ENCODE measurements around the gene PCSK7. TPM values are rescaled to one million over a fixed set of nuclear protein-coding genes. Genes with fewer than 3 reads are reported as not detected.
"Not testable (repeated sequence)": the region's sequence is repeated elsewhere in the genome, so short reads cannot be mapped to it uniquely, and the experiment has no call there.

PCSK7 gene, protein sequence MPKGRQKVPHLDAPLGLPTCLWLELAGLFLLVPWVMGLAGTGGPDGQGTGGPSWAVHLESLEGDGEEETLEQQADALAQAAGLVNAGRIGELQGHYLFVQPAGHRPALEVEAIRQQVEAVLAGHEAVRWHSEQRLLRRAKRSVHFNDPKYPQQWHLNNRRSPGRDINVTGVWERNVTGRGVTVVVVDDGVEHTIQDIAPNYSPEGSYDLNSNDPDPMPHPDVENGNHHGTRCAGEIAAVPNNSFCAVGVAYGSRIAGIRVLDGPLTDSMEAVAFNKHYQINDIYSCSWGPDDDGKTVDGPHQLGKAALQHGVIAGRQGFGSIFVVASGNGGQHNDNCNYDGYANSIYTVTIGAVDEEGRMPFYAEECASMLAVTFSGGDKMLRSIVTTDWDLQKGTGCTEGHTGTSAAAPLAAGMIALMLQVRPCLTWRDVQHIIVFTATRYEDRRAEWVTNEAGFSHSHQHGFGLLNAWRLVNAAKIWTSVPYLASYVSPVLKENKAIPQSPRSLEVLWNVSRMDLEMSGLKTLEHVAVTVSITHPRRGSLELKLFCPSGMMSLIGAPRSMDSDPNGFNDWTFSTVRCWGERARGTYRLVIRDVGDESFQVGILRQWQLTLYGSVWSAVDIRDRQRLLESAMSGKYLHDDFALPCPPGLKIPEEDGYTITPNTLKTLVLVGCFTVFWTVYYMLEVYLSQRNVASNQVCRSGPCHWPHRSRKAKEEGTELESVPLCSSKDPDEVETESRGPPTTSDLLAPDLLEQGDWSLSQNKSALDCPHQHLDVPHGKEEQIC
- 68.1 TPM for total RNA-seq
- long read RNA-seq, full-length matches to known transcripts = 33 of 246 reads
- long read RNA-seq, partial matches to known transcripts = 53 of 246 reads
- long read RNA-seq, other reads (novel, unspliced or antisense) = 160 of 246 reads

DNA sequence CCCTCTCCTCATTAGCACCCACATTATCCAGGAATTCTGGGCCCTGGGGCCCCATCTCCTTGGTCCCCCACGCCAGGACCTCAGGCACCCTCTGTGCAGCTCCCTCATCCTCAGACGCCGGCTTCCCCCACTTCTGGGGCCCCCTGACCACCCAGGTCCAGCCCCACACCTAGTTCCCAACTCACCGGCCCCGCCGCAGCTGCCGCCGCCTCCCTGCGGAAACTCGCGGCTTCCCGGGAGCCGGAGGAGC lies at the start of gene PCSK7:
Gene PCSK7 (minus strand): TSS at position 232 of the 250 bp plus-strand sequence. CDS start 2,229 bp downstream, outside the sequence.
- peak; percentile 95 for DNase-seq (ENCODE audit: low spot score)

DNA sequence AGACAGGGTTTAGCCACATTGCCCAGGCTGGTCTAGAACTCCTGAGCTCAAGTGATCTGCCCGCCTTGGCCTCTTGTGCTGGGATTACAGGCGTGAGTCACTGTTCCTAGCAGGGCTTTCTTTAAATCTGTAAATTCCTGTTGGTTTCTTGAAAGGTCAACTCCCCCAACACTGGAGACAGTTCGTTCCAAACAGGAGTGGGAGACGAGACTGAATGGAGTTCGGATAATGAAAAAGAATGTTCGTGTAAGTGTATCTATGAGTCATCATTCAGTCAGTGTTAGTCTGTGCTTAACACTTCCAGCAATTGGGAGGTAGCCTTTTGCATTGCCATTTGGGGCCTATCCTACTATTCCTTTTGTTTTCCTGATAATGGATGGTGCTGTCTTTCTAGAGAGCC lies 49.3 kb upstream of the PCSK7 start:
- DNase-seq (ENCODE audit: low spot score) = no peak

DNA sequence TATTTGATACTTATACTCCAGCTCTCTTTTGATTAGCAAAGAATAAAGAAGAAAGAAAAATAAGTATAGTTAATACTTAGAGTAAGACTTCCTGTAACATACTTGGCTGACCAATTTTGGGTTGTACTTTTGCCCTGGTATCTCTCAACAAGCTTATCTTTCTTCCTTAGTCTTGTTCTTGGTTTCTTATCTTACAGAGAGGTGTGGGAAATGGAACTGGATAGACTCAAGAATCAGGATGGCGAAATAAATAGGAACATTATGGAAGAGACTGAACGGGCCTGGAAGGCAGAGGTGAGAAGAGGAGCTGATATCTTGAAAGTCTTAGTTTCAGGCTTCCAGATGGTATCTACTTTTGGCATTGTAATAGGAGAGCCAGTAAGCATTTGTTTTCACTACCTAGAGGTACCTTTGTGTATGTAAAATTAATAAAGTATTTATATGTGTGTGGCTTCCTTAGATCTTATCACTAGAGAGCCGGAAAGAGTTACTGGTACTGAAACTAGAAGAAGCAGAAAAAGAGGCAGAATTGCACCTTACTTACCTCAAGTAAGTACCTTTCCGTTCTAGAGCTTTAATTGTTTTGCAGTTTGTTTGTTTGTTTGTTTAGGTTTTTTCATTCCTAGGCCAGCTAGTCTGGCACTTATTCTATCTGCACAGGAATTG lies 48.0 kb upstream of the PCSK7 start:
- DNase-seq (ENCODE audit: low spot score) = no peak

DNA sequence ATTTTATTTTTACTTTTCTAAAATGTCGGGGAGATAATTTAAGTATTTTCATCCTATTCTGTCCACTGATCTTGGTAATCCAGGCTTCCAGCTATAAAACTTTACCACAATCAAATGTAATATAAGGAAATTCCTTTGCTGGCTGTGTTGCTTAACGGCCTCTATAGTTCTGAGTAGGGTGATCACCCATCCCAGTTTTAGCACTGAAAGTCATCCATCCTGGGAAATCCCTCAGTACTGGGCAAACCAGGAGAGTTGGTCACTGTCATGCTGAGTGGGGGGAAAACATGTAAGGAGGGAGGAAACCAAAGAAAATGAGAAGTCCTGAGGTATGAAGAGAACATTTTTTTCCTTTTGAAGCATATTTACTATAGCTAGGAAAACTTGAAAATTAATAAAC lies 46.5 kb upstream of the PCSK7 start:
- no peak for DNase-seq (ENCODE audit: low spot score)

DNA sequence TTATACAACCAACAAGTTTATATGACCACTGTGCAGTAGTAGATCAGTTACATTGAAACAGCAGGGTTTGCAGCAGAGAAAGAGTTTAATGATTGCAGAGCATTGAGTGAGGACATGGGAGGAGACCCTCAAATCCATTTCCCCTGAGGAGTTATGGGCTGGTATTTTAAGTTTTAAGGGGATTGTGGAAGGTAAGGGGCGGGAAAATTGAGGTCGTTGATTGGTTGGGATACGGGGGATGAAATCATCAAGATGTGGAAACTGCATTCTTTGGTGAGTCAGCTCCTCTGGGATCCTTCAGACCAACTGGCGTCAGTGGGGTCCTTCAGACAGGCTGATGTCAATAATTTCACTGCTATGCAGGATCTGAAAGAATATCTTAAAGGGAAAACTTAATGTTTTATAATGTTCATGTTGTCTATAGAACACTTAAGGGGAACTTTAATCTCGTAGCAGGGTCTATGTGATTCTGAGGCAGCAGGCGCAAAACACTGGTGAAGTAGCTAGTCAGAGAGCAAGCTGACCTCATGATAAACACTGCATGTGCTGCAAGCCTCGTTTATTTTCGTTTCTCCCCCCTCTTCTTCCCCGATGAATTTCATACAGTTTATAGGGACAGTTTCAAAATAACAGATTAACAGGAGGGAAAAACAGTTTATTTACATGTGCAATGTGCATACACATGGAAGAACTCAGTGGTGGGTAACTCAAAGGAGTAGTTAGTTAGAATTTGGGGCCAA lies 41.8 kb upstream of the PCSK7 start:
- no peak for DNase-seq (ENCODE audit: low spot score)

DNA sequence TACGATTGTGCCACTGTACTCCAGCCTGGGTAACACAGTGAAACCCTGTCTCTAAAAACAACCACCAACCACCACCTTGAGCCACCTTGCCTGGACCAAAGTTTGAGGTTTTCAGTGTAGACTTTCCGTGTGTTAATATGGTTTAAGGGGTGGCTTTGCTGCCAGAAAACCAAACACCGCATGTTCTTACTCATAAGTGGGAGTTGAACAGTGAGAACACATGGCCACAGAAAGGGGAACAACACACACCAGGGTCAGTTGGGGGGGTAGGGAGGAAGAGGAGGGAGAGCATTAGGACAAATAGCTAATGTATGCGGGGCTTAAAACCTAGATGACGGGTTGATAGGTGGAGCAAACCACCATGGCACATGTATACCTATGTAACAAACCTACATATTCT lies 40.3 kb upstream of the PCSK7 start:
- not testable (repeated sequence) for DNase-seq (ENCODE audit: low spot score)

DNA sequence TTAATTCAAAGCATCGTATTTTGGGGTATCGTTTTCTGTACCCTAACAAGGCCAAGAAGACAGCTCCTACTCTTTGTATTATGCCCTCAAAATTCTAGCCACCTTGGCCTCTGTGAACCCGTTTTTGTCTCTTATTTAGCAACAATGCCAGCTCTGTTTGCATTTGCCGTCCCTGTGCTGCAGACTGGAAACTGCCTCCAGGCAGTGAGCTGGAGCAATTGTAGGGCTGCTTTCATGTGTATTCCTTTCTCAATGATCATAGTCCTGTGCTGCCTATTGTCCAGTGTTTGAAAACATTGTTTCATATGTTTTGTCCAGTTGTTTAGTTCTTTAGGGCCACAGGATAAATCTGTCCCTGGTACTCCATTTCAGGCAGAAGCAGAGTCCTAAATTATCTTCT lies 39.3 kb upstream of the PCSK7 start:
- DNase-seq (ENCODE audit: low spot score) = no peak

DNA sequence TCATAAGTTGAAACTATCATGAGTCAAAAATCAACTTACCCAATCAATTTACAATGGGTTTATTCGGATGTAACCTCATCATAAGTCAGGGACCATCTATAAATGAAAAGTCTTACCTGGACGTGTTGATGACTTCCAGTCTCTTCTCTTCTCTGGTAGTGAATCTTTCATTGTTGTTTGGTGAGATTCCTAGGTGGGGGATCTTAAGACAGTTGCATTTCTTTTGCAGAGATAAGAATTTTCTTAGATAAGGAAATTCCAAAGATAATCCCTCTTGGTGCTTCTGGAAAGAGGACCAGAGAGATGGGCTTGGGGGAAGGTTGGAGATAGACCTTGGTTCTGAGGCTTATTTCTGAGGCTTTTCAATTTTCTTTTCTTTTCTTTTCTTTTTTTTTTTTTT lies 38.0 kb upstream of the PCSK7 start:
- DNase-seq (ENCODE audit: low spot score) = no peak

DNA sequence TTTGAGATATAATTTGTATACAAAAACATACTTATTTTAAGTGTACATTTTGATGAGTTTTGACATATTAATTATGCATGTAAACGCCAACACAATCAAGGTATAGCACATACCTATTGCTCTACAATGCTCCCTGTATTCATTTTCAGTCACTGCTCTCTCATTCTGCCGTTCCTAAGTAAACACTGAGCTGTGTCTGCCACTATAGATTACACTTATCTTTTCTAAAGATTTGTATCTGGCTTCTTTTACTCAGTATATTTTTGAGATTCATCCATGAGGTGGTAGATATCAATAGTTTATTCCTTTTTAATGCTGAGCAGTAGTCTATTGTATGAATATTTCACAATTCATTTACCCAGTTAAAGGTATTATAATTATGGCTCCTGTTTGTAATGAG lies 33.9 kb upstream of the PCSK7 start:
- no peak for DNase-seq (ENCODE audit: low spot score)

DNA sequence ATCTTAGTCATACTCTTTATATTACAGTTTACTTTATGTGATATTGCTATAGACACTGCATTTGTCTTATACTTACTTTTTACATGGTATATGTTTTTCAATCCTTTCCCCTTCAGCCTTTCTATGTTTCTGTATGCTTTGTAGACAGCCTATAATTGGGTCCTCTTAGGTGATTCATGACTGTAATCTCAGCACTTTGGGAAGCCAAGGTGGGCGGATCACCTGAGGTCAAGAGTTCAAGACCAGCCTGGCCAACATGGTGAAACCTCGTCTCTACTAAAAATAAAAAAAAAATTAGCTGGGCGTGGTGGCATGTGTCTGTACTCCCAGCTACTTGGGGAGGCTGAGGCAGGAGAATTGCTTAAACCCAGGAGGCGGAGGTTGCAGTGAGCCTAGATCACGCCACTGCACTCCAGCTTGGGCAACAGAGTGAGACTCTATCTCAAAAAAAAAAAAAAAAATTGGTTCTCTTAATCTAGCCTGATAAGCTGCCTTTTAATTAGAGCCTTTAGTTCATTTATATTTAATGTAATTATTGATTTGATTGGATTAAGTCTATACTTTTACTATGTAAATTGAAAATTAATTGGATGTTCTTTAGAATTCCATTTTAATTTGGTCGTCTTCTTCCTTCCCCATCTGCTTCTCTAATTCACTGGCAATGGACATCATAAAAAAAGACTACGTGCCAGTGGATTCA lies 32.9 kb upstream of the PCSK7 start:
- DNase-seq (ENCODE audit: low spot score) = not testable (repeated sequence)

DNA sequence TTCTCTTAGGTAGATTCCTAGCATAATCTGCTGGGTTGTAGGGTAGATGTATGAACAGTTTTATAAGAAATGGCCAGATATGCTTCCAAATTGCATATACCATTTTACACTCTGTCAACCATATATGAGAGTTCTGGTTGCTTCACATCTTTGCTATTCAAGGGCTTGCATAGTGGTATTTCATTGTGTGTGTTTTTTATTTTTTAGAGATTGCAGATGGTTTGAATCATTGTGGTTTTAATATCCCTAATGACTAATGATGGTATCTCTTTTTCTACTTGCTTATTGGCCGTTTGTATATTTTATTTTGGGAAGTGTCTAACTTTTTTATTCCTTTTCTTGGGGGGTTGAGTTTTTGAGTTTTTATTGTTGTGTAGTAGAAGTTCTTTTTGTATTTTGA lies 27.5 kb upstream of the PCSK7 start:
- no peak for DNase-seq (ENCODE audit: low spot score)

DNA sequence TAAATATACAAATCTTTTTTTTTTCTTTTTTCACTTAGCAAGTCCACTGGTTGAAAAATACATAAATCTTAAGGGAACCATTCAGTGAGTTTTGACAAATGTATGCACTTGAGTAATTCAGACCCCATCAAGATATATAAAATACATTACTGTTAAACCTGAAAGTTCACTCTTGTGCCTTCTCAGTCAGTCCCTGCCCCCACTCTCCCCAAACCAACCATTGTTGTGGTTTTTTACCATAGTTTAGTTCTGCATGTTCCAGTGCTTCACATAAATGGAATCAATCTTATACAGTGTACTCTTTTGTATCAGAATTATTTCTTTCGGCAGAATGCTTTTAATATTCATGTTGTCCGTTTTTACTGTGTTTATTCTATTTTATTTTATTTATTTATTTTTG lies 26.7 kb upstream of the PCSK7 start:
- DNase-seq (ENCODE audit: low spot score) = no peak

DNA sequence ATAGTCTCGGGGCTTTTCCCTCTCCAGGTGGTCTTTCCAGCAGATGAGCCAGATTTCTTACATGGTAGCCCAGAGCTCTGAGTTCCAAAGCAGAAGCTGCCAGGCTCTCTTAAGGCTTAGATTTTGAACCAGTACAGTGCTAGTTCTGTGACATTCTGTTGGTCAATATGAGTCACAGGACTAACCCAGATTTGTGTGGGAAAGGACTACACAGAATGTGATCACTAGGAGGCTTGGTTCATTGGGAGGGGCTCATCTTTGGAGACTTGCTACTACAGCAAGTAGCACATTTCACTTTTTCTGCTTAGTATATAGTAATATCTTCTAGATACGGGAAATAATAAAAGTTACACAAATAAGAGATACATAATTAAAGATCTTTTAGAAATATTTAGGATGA lies 24.7 kb upstream of the PCSK7 start:
- no peak for DNase-seq (ENCODE audit: low spot score)

DNA sequence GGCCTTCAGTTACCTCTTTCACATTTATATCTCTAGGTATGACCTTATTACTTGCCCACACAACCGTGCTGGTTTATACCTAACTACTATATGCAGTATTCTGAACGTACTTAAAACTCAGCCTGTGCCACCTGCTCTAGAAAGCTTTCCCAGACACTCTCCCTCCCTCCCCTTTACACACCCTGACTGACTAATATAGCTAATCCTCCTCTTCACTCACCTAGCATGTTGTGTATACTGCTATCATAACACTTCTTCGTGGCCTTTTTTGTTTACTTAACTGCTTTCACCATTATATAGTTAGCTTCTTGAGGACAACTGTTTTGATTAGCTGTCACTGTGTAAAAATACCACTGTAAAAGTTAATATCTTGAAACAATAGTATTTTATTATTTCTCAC lies 24.1 kb upstream of the PCSK7 start:
- no peak for DNase-seq (ENCODE audit: low spot score)

DNA sequence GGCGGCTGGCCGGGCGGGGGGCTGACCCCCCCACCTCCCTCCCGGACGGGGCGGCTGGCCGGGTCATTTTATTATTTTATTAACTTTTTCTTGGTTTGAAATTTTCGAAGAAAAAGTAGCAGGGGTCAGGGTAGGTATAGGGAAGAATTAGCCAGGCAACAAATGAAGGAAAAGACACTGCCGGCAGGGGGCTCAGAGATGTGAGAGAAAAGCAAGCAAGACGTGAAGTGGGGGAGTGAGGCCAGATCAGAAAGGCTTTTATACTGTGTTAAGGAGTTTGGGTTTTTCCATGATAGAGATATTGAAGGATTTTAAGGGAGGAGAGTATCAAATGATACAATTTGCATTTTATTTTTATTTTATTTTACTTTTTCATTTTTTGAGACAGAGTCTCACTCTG lies 19.6 kb upstream of the PCSK7 start:
- DNase-seq (ENCODE audit: low spot score) = no peak

DNA sequence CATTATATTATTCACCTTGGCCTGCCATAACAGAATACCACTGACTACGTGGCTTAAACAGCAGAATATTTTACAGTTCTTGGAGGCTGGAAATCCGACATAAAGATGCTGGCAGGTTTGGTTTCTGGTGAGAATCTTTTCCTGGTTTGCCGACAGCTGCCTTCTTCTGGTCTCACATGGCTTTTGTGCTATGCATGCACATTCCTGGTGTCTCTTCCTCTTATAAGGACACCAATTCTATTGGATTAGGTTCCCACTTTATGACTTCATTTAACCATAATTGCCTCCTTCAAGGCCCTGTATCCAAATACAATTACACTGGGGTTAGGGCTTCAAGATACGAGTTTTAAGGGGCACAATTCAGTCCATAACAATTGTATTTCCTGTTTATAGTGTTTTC lies 17.7 kb upstream of the PCSK7 start:
- DNase-seq (ENCODE audit: low spot score) = no peak

DNA sequence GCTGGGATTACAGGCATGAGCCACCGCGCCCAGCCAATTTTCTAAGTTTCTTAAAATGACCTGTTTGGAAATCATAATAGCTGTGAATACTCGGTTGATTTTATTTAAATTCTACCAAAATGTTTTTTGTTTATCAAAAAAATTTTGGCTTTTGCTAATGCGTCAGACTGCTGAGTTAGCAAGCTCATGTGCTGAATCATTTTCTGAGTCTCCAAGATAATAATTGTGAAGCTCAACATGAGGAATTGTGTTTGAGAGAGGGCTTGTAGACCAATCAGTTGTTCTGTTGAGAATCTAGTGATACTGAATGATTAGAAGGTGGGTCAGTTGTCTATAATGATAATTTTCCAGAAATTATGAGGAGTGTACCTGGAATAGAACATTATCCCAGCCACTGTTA lies 16.5 kb upstream of the PCSK7 start:
- no peak for DNase-seq (ENCODE audit: low spot score)

DNA sequence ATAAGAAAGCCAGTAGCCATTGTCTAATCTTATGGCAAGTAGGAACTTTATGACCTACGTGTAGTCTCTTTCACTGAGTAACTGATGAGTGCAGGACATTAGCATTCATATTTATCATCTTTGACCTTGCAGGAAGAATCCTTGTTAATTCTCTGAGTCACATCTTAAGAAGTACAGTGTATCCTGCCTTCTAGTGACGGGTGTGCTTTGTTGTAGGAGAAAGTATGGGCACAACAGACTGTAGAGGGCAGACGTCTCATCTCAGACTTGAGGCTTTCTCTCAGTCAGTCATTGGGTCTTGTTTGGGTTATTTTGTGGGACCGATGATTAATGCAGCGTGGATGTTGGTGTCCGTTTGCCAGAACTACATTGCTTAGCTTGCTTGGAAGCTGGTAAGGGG lies 7.4 kb upstream of the PCSK7 start:
- DNase-seq (ENCODE audit: low spot score) = no peak

DNA sequence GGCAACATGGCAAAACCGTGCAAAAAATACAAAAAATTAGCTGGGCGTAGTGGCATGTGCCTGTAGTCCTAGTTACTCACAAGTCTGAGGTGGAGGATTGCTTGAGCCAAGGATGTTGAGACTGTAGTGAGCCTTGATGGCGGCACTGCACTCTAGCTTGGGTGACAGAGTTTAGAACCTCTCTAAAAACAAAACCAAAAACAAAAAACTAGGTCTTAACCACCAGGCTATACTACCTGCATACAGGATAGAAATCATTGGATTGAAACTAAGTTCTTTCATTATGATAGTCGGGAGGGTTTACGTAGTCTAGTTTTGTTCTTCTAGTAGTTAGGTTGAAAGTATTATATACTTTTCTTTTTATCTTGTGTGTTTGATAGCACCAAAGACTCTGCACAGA lies 6.3 kb upstream of the PCSK7 start:
- no peak for DNase-seq (ENCODE audit: low spot score)

DNA sequence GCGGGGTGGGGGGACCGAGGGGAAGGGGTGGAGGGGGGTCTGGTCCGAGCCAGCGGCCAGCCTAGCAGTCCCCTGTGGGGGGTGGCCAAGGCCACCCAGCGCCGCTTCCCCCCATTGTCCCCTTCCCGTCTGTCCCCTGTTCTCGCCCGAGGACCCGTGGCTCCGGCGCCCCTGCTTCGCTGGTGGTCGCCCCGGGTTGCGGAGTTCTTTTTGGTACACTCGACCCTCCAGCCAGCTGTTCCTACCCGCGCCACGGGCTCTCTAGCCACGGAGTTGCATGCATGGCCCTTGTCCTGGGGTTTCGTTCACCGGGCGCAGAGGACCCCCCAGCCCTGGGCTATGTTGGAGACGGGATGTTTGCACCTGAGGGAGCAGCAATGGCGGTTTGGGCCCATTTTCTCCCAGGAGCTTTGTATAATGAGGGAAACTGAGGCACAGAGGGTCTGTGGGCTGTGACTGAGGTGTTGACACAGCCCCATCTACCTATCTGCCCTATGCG lies 1.1 kb upstream of the PCSK7 start:
- no peak for DNase-seq (ENCODE audit: low spot score)

All from mesenteric fat pad (tissue), 1 donor.